CD4-positive, CD25-positive, alpha-beta regulatory T cell (primary cell): ENCODE data around the gene CNPY3. TPM values are rescaled to one million over a fixed set of nuclear protein-coding genes. Genes with fewer than 3 reads are reported as not detected.

Experiments
- ATAC-seq, 2 donors: fragments of 150-1000 bp; cut with Tn5 transposase; one replicate each; pipeline ENCODE4 v1.10.0; 2021; ENCODE audit warnings: low read depth in 2 of 2, moderate number of reproducible peaks in 2 of 2, moderate library complexity in 1 of 2
- DNase-seq, 3 donors: peaks; one replicate each; pipeline versions ENCODE4 v3.0.0 to v3.0.0-alpha.2; 2012 to 2022; ENCODE audit warnings: mixed read lengths in 1 of 3
- H3K27ac ChIP-seq: one replicate; pipeline ENCODE4 v1.7.0; 2013; ENCODE audit warnings: mild to moderate bottlenecking, low read length; ENCODE audit not compliant: insufficient read depth, poor library complexity, severe bottlenecking
- H3K27me3 ChIP-seq: one replicate; pipeline ENCODE4 v1.7.0; 2013; ENCODE audit warnings: low read length; ENCODE audit not compliant: control insufficient read depth, insufficient read depth
- H3K36me3 ChIP-seq: one replicate; pipeline ENCODE4 v1.7.0; 2013; ENCODE audit warnings: mild to moderate bottlenecking, low read length, moderate library complexity; ENCODE audit not compliant: control insufficient read depth, insufficient read depth
- H3K4me1 ChIP-seq: 2 replicates; pipeline ENCODE4 v1.7.0; 2013; ENCODE audit warnings: mild to moderate bottlenecking, low read length; ENCODE audit not compliant: insufficient read depth, control insufficient read depth, poor library complexity, severe bottlenecking
- H3K4me3 ChIP-seq: one replicate; pipeline ENCODE4 v1.7.0; 2013; ENCODE audit warnings: low read depth, mild to moderate bottlenecking, low read length, moderate library complexity
- H3K9me3 ChIP-seq, 2 experiments: 1 replicate in 1 of 2; 2 replicates in 1 of 2; pipeline ENCODE4 v1.7.0; 2013; ENCODE audit warnings: low read length in 2 of 2, mild to moderate bottlenecking in 1 of 2, moderate library complexity in 1 of 2; ENCODE audit not compliant: control insufficient read depth in 2 of 2
- H3K27ac Mint-ChIP-seq, 3 donors: one replicate each; pipeline ENCODE4 v1.8.0; 2020 to 2022; ENCODE audit warnings: mild to moderate bottlenecking in 3 of 3, mixed read lengths in 3 of 3, moderate library complexity in 2 of 3
- H3K27me3 Mint-ChIP-seq: one replicate; pipeline ENCODE4 v1.8.0; 2022; ENCODE audit warnings: mild to moderate bottlenecking, mixed read lengths
- H3K36me3 Mint-ChIP-seq: one replicate; pipeline ENCODE4 v1.8.0; 2020; ENCODE audit warnings: mixed read lengths
- H3K4me1 Mint-ChIP-seq, 4 donors: one replicate each; pipeline ENCODE4 v1.8.0; 2020 to 2022; ENCODE audit warnings: mixed read lengths in 4 of 4, mild to moderate bottlenecking in 1 of 4
- H3K4me3 Mint-ChIP-seq, 4 donors: one replicate each; pipeline ENCODE4 v1.8.0; 2020 to 2022; ENCODE audit warnings: mild to moderate bottlenecking in 4 of 4, mixed read lengths in 4 of 4, moderate library complexity in 3 of 4
- H3K9me3 Mint-ChIP-seq, 7 donors: one replicate each; pipeline ENCODE4 v1.8.0; 2020 to 2022; ENCODE audit warnings: mixed read lengths in 7 of 7, mild to moderate bottlenecking in 3 of 7, moderate library complexity in 2 of 7
- polyA plus RNA-seq, 4 donors: library from polyadenylated mRNA; unstranded; fragments of 300-500 nt; fragmentation: Illumina TruSeq; gene quantifications; one replicate each; pipeline ENCODE4 v1.2.3, GENCODE V29; 2021
- total RNA-seq: library from RNA; stranded (reverse); gene quantifications from one replicate; pipeline ENCODE4 v1.2.3, GENCODE V29; 2022

CNPY3 gene
- total and polyA plus RNA-seq, 5 donors from 2014 or later = 42.9 to 88.8 (median 81.3) TPM

GRCh38 chr6:42904467-42904866, 24.8 kb upstream of the CNPY3 start:
- Histone ChIP-seq H3K27me3 (no peaks in the 10 kb centered on the region), H3K27ac (no peak overlapping the region), H3K4me1 (peaks cover 6% of the 10 kb centered on the region), H3K4me3 (no peak overlapping the region), H3K9me3 (no peaks in the 10 kb centered on the region), H3K36me3 (no peaks in the 10 kb centered on the region)
- H3K27ac Mint-ChIP-seq = no peak overlapping the region
- ATAC-seq = no peak
- peaks cover 6% of the 10 kb centered on the region for H3K27me3 Mint-ChIP-seq
- H3K9me3 Mint-ChIP-seq = no peaks in the 10 kb centered on the region
- peaks cover 4 to 9% (median 6%) of the 10 kb centered on the region in 4 donors for H3K4me1 Mint-ChIP-seq
- no peak overlapping the region for H3K4me3 Mint-ChIP-seq
- no peaks in the 10 kb centered on the region for H3K36me3 Mint-ChIP-seq
- no peak for DNase-seq

GRCh38 chr6:42907336-42907735, 21.9 kb upstream of the CNPY3 start:
- no peaks in the 10 kb centered on the region for H3K36me3 Mint-ChIP-seq

GRCh38 chr6:42909835-42910234, 19.4 kb upstream of the CNPY3 start:
- H3K36me3 Mint-ChIP-seq = no peaks in the 10 kb centered on the region
- Histone ChIP-seq H3K27me3 (peaks cover 2% of the 10 kb centered on the region), H3K4me3 (no peak overlapping the region), H3K27ac (no peak overlapping the region), H3K9me3 (no peaks in the 10 kb centered on the region), H3K4me1 (peaks cover 7% of the 10 kb centered on the region), H3K36me3 (no peaks in the 10 kb centered on the region)
- H3K4me3 Mint-ChIP-seq = no peak overlapping the region
- no peak for ATAC-seq
- no peaks in the 10 kb centered on the region for H3K9me3 Mint-ChIP-seq
- peaks cover 16% of the 10 kb centered on the region for H3K27me3 Mint-ChIP-seq
- peaks cover 0 to 3% (median 0%) of the 10 kb centered on the region in 4 donors for H3K4me1 Mint-ChIP-seq
- no peak for DNase-seq
- peak overlapping the region in 1 of 3 donors; percentile 74 for H3K27ac Mint-ChIP-seq

More at GRCh38 chr6:42907336-42907735, 21.9 kb upstream of the CNPY3 start:
- Histone ChIP-seq H3K9me3 (no peaks in the 10 kb centered on the region), H3K4me1 (peaks cover 7% of the 10 kb centered on the region), H3K27ac (no peak overlapping the region), H3K27me3 (peaks cover 2% of the 10 kb centered on the region), H3K36me3 (no peaks in the 10 kb centered on the region), H3K4me3 (no peak overlapping the region)
- DNase-seq (no peak), ATAC-seq (no peak)
- Mint-ChIP-seq H3K9me3 (no peaks in the 10 kb centered on the region), H3K4me3 (no peak overlapping the region), H3K27me3 (peaks cover 12% of the 10 kb centered on the region), H3K4me1 (peaks cover 0 to 4% (median 0%) of the 10 kb centered on the region in 4 donors), H3K27ac (no peak overlapping the region)

GRCh38 chr6:42911171-42912021, 17.9 kb upstream of the CNPY3 start:
- H3K4me1 Mint-ChIP-seq = peaks cover 0 to 3% (median 0%) of the 10 kb centered on the region in 4 donors
- peak overlapping the region in 1 of 3 donors; percentile 85 for H3K27ac Mint-ChIP-seq
- no peaks in the 10 kb centered on the region for H3K9me3 ChIP-seq
- H3K4me1 ChIP-seq = peaks cover 7% of the 10 kb centered on the region
- ATAC-seq (no peak), DNase-seq (no peak)
- peaks cover 2% of the 10 kb centered on the region for H3K27me3 ChIP-seq
- H3K36me3 Mint-ChIP-seq = no peaks in the 10 kb centered on the region
- peaks cover 14% of the 10 kb centered on the region for H3K27me3 Mint-ChIP-seq
- no peaks in the 10 kb centered on the region for H3K36me3 ChIP-seq
- H3K9me3 Mint-ChIP-seq = no peaks in the 10 kb centered on the region
- peak overlapping the region in 1 of 4 donors; percentile 60 for H3K4me3 Mint-ChIP-seq
- no peak overlapping the region for H3K27ac ChIP-seq
- no peak overlapping the region for H3K4me3 ChIP-seq

- peaks cover 14% of the 10 kb centered on the region for H3K27me3 Mint-ChIP-seq
- no peaks in the 10 kb centered on the region for H3K36me3 Mint-ChIP-seq
- ATAC-seq (no peak), DNase-seq (no peak)
- H3K4me3 ChIP-seq = no peak overlapping the region
- H3K27ac ChIP-seq = no peak overlapping the region
- H3K9me3 ChIP-seq = no peaks in the 10 kb centered on the region
- no peaks in the 10 kb centered on the region for H3K9me3 Mint-ChIP-seq
- peaks cover 0 to 3% (median 0%) of the 10 kb centered on the region in 4 donors for H3K4me1 Mint-ChIP-seq
- H3K4me1 ChIP-seq = peaks cover 7% of the 10 kb centered on the region
- H3K36me3 ChIP-seq = no peaks in the 10 kb centered on the region
- H3K27me3 ChIP-seq = peaks cover 2% of the 10 kb centered on the region
- no peak overlapping the region for H3K27ac Mint-ChIP-seq
- no peak overlapping the region for H3K4me3 Mint-ChIP-seq
Observed at GRCh38 chr6:42914546-42914945, 14.7 kb upstream of the CNPY3 start.

- no peak for ATAC-seq
Observed at GRCh38 chr6:42915732-42916131, 13.5 kb upstream of the CNPY3 start, which contains the start of gene PTCRA. Gene PTCRA, plus strand, starts transcription at chr6:42916053. Its CDS starts 17 bp downstream, at chr6:42916070.

GRCh38 chr6:42916288-42916687, 13.0 kb upstream of the CNPY3 start:
- Mint-ChIP-seq H3K9me3 (no peaks in the 10 kb centered on the region), H3K4me1 (peaks cover 0 to under 1% (median 0%) of the 10 kb centered on the region in 4 donors), H3K27me3 (peaks cover 10% of the 10 kb centered on the region), H3K27ac (no peak overlapping the region), H3K36me3 (no peaks in the 10 kb centered on the region), H3K4me3 (no peak overlapping the region)
- ATAC-seq (no peak), DNase-seq (no peak)
- no peaks in the 10 kb centered on the region for H3K36me3 ChIP-seq
- H3K27ac ChIP-seq = no peak overlapping the region
- H3K4me3 ChIP-seq = no peak overlapping the region
- peaks cover 2% of the 10 kb centered on the region for H3K27me3 ChIP-seq
- H3K4me1 ChIP-seq = peaks cover 5% of the 10 kb centered on the region
- H3K9me3 ChIP-seq = no peaks in the 10 kb centered on the region

More at GRCh38 chr6:42915732-42916131, 13.5 kb upstream of the CNPY3 start, which contains the start of gene PTCRA:
- peaks cover 0 to 3% (median 0%) of the 10 kb centered on the region in 4 donors for H3K4me1 Mint-ChIP-seq
- no peaks in the 10 kb centered on the region for H3K9me3 ChIP-seq
- H3K4me3 ChIP-seq = no peak within 1 kb of the TSS
- no peak for DNase-seq
- peaks cover 2% of the 10 kb centered on the region for H3K27me3 ChIP-seq
- no peak within 1 kb of the TSS for H3K27ac ChIP-seq
- H3K27me3 Mint-ChIP-seq = peaks cover 14% of the 10 kb centered on the region
- H3K4me1 ChIP-seq = peaks cover 7% of the 10 kb centered on the region
- no peaks in the 10 kb centered on the region for H3K36me3 ChIP-seq
- H3K9me3 Mint-ChIP-seq = no peaks in the 10 kb centered on the region
- peak within 1 kb of the TSS in 1 of 3 donors; percentile 51 for H3K27ac Mint-ChIP-seq
- H3K4me3 Mint-ChIP-seq = no peak within 1 kb of the TSS
- no peaks in the 10 kb centered on the region for H3K36me3 Mint-ChIP-seq
